Chondrocyte (in vitro differentiated cells): ENCODE measurements around the gene CYP2A13. TPM values are rescaled to one million over a fixed set of nuclear protein-coding genes. Genes with fewer than 3 reads are reported as not detected.
"Not testable (repeated sequence)": the region's sequence is repeated elsewhere in the genome, so short reads cannot be mapped to it uniquely, and the experiment has no call there.

Source experiments
- DNase-seq: peaks from one replicate; pipeline ENCODE4 v3.0.0; 2021; ENCODE audit warnings: mixed read lengths, low spot score
- H3K27ac Mint-ChIP-seq: one replicate; pipeline ENCODE4 v1.8.0; 2021; ENCODE audit warnings: mild to moderate bottlenecking, moderate library complexity, mixed read lengths; ENCODE audit not compliant: unreplicated experiment
- H3K27me3 Mint-ChIP-seq: 2 replicates; pipeline ENCODE4 v1.8.0; 2021; ENCODE audit warnings: low read depth, mixed read lengths
- H3K36me3 Mint-ChIP-seq: 2 replicates; pipeline ENCODE4 v1.8.0; 2021; ENCODE audit warnings: low read depth, mixed read lengths
- H3K4me1 Mint-ChIP-seq: 2 replicates; pipeline ENCODE4 v1.8.0; 2021; ENCODE audit warnings: low read depth, mild to moderate bottlenecking, mixed read lengths
- H3K4me3 Mint-ChIP-seq: one replicate; pipeline ENCODE4 v1.8.0; 2021; ENCODE audit warnings: mild to moderate bottlenecking, moderate library complexity, mixed read lengths; ENCODE audit not compliant: unreplicated experiment
- H3K9me3 Mint-ChIP-seq: 2 replicates; pipeline ENCODE4 v1.8.0; 2021; ENCODE audit warnings: low read depth, mixed read lengths
- CTCF ChIP-seq: fragments of 200-600 bp; sonication (generic); IDR thresholded peaks from 2 replicates; pipeline ENCODE4 v1.5.0; 2021; ENCODE audit warnings: antibody characterized with exemption, mild to moderate bottlenecking, moderate library complexity
- total RNA-seq: library from RNA; stranded (reverse); gene quantifications from 3 replicates; pipeline ENCODE4 v1.2.1, GENCODE V29; 2021

CYP2A13 gene
- total RNA-seq, 1 donor from 2014 or later, result not detected

- no peaks in the 10 kb centered on the region for H3K36me3 Mint-ChIP-seq
- TF ChIP-seq CTCF, result no peak
- H3K27ac Mint-ChIP-seq, result no peak overlapping the region
- no peak for DNase-seq
- H3K4me1 Mint-ChIP-seq, result peaks cover 16% of the 10 kb centered on the region
- no peak overlapping the region for H3K4me3 Mint-ChIP-seq
- no peaks in the 10 kb centered on the region for H3K9me3 Mint-ChIP-seq
- H3K27me3 Mint-ChIP-seq, result peaks cover 26% of the 10 kb centered on the region
These were observed 45.0 kb downstream of the CYP2A13 start for GRCh38 chr19:41133260-41133659.

GRCh38 chr19:41134616-41135015 lies 46.4 kb downstream of the CYP2A13 start:
- Mint-ChIP-seq H3K4me3 (no peak overlapping the region), H3K27ac (no peak overlapping the region), H3K9me3 (no peaks in the 10 kb centered on the region), H3K36me3 (no peaks in the 10 kb centered on the region), H3K27me3 (peaks cover 26% of the 10 kb centered on the region), H3K4me1 (peaks cover 15% of the 10 kb centered on the region)
- no peak for DNase-seq
- no peak for TF ChIP-seq CTCF

- Mint-ChIP-seq H3K4me1 (peaks cover 15% of the 10 kb centered on the region), H3K27me3 (peaks cover 21% of the 10 kb centered on the region), H3K27ac (peak overlapping the region; percentile 8), H3K4me3 (peak overlapping the region; percentile 72)
- DNase-seq, H3K36me3 Mint-ChIP-seq, H3K9me3 Mint-ChIP-seq: not testable (repeated sequence)
- peak; percentile 11 for TF ChIP-seq CTCF
These were observed 47.4 kb downstream of the CYP2A13 start for GRCh38 chr19:41135390-41136384.

GRCh38 chr19:41136636-41137455 lies 48.6 kb downstream of the CYP2A13 start:
- Mint-ChIP-seq H3K9me3 (peaks cover 4% of the 10 kb centered on the region), H3K4me3 (no peak overlapping the region), H3K4me1 (peaks cover 15% of the 10 kb centered on the region), H3K27ac (no peak overlapping the region), H3K36me3 (no peaks in the 10 kb centered on the region), H3K27me3 (peaks cover 13% of the 10 kb centered on the region)
- DNase-seq, result no peak
- no peak for TF ChIP-seq CTCF

GRCh38 chr19:41144403-41144802 lies 56.2 kb downstream of the CYP2A13 start:
- H3K36me3 Mint-ChIP-seq, result no peaks in the 10 kb centered on the region
- peaks cover 5% of the 10 kb centered on the region for H3K9me3 Mint-ChIP-seq
- no peaks in the 10 kb centered on the region for H3K4me1 Mint-ChIP-seq
- H3K27ac Mint-ChIP-seq, result no peak overlapping the region
- DNase-seq, result no peak
- TF ChIP-seq CTCF, result peak; percentile 86
- H3K27me3 Mint-ChIP-seq, result peaks cover 23% of the 10 kb centered on the region
- no peak overlapping the region for H3K4me3 Mint-ChIP-seq
